ENCODE results near the gene RBBP8NL. TPM values are rescaled to one million over a fixed set of nuclear protein-coding genes. Genes with fewer than 3 reads are reported as not detected.

The RBBP8NL gene
- total and polyA plus RNA-seq, 9 of the 15 experiments (the other 6 are each of a cell fraction or from before 2014, with no cell fraction given): not detected

- Histone ChIP-seq H3K79me2 (ENCODE audit: control insufficient read depth, insufficient read depth, low read length) (no peaks in the 10 kb centered on the region), H3K9me1 (ENCODE audit: control insufficient read depth, insufficient read depth, low read length) (no peaks in the 10 kb centered on the region), H3K27me3 (ENCODE audit: control insufficient read depth in 2 of 2, insufficient read depth in 2 of 2, low read length in 2 of 2) (peaks cover 5 to 36% of the 10 kb centered on the region in 2 experiments; a peak in 4 of 5 replicates), H3K4me2 (ENCODE audit: insufficient read depth, low read length) (no peak overlapping the region), H3K27ac (ENCODE audit: extremely low read depth, low read depth, low read length) (no peak overlapping the region), H3K9me3 (replicated peaks; ENCODE audit: control insufficient read depth, insufficient read depth, low read depth, low read length) (no peaks in the 10 kb centered on the region), H4K20me1 (replicated peaks; ENCODE audit: control insufficient read depth, insufficient read depth, low read length) (no peaks in the 10 kb centered on the region), H2AFZ (ENCODE audit: low read depth, low read length) (no peak overlapping the region), H3K4me3 (no peak overlapping the region), H3K4me1 (replicated peaks in 1 of 2; ENCODE audit: control insufficient read depth in 2 of 2, insufficient read depth in 2 of 2, low read length in 2 of 2) (peaks cover 12 to 78% of the 10 kb centered on the region in 2 experiments; a peak in 4 of 5 replicates), H3K9ac (ENCODE audit: insufficient read depth in 1 of 2, low read depth in 2 of 2, low read length in 2 of 2) (0 out of 4 replicates have a peak overlapping the region, but pooled peaks of 1 of the 2 experiments have one; percentile 31), H3K36me3 (ENCODE audit: control insufficient read depth, insufficient read depth, low read length) (no peaks in the 10 kb centered on the region)
- intact Hi-C loops (cut with micrococcal nuclease) (no loop called here), in situ Hi-C loops (cut with MboI) (no loop called here)
- peak; percentile 32 for ATAC-seq
- no TSS peak for BruUV-seq (replicated peaks)
- 10% methylated on average over 15 of the region's 18 CpGs for WGBS (ENCODE audit: insufficient coverage, low coverage, missing lambda C conversion rate)
- FAIRE-seq: no peak
- no peak for DNase-seq (ENCODE audit: extremely low read depth in 1 of 4, low spot score in 3 of 4)
- POLR2A ChIA-PET: no interaction called here
- peak; percentile 57; the same call in 1 of the 2 replicates for TF ChIP-seq BCOR (IDR thresholded peaks at IDR 0.05)
- TF ChIP-seq MCM5 (IDR thresholded peaks at IDR 0.05; ENCODE audit: low read depth): no peak
- TF ChIP-seq ZFX (CRISPR knock-in tag; IDR thresholded peaks at IDR 0.05): 0 out of 2 replicates have a peak, but pooled peaks have one; percentile 21
- TF ChIP-seq ZFP36 (IDR thresholded peaks at IDR 0.05; ENCODE audit: low read depth, low read length, partially characterized antibody): peak; percentile 91
- CTCF ChIA-PET (ENCODE audit: low intra/inter-chr PET ratio): no interaction called here
Observed at GRCh38 chr20:62452475-62453095, 25.2 kb upstream of the RBBP8NL start.

GRCh38 chr20:62451970-62452369 is 24.6 kb upstream of the RBBP8NL start:
- BruUV-seq (replicated peaks): no TSS peak
- no peak for DNase-seq (ENCODE audit: extremely low read depth in 1 of 4, low spot score in 3 of 4)
- 83% methylated on average over 1 of the region's 3 CpGs for WGBS (ENCODE audit: insufficient coverage, low coverage, missing lambda C conversion rate)
- H2AFZ ChIP-seq (ENCODE audit: low read depth, low read length): no peak overlapping the region
- no peaks in the 10 kb centered on the region for H3K9me3 ChIP-seq (replicated peaks; ENCODE audit: control insufficient read depth, insufficient read depth, low read depth, low read length)
- H3K9ac ChIP-seq (ENCODE audit: insufficient read depth in 1 of 2, low read depth in 2 of 2, low read length in 2 of 2): no peak overlapping the region
- H3K4me2 ChIP-seq (ENCODE audit: insufficient read depth, low read length): no peak overlapping the region
- in situ Hi-C loops (cut with MboI) (no loop called here), intact Hi-C loops (cut with micrococcal nuclease) (no loop called here)
- H3K36me3 ChIP-seq (ENCODE audit: control insufficient read depth, insufficient read depth, low read length): no peaks in the 10 kb centered on the region
- H3K4me1 ChIP-seq (replicated peaks in 1 of 2; ENCODE audit: control insufficient read depth in 2 of 2, insufficient read depth in 2 of 2, low read length in 2 of 2): peaks cover 14 to 80% of the 10 kb centered on the region in 2 experiments; a peak in 4 of 5 replicates
- H3K27ac ChIP-seq (ENCODE audit: extremely low read depth, low read depth, low read length): no peak overlapping the region
- no peak overlapping the region for H3K4me3 ChIP-seq
- H3K9me1 ChIP-seq (ENCODE audit: control insufficient read depth, insufficient read depth, low read length): no peaks in the 10 kb centered on the region
- no peak for ATAC-seq
- peaks cover 5 to 35% of the 10 kb centered on the region in 2 experiments; a peak in 4 of 5 replicates for H3K27me3 ChIP-seq (ENCODE audit: control insufficient read depth in 2 of 2, insufficient read depth in 2 of 2, low read length in 2 of 2)
- ChIA-PET CTCF (ENCODE audit: low intra/inter-chr PET ratio) (no interaction called here), POLR2A (no interaction called here)
- no peak for FAIRE-seq
- H3K79me2 ChIP-seq (ENCODE audit: control insufficient read depth, insufficient read depth, low read length): no peaks in the 10 kb centered on the region
- no peaks in the 10 kb centered on the region for H4K20me1 ChIP-seq (replicated peaks; ENCODE audit: control insufficient read depth, insufficient read depth, low read length)
- TF ChIP-seq OTX1 (CRISPR knock-in tag; IDR thresholded peaks at IDR 0.05): 0 out of 2 replicates have a peak, but pooled peaks have one; percentile 68
- TF ChIP-seq ELF4 (CRISPR knock-in tag; IDR thresholded peaks at IDR 0.05): peak; percentile 67; the same call in 1 of the 2 replicates
- TF ChIP-seq CBX1 (IDR thresholded peaks at IDR 0.05; ENCODE audit: low read depth): no peak
- no peak for TF ChIP-seq TEAD4 (IDR thresholded peaks at IDR 0.05; ENCODE audit: low read length)
- TF ChIP-seq TEAD4 (CRISPR knock-in tag; IDR thresholded peaks at IDR 0.05; ENCODE audit: borderline replicate concordance): no peak
- peak; percentile 87 for TF ChIP-seq ZNF512 (tag; IDR thresholded peaks at IDR 0.05)
- TF ChIP-seq YY1 (IDR thresholded peaks at IDR 0.05; ENCODE audit: borderline replicate concordance in 1 of 3, control insufficient read depth in 1 of 3, extremely low read depth in 1 of 3, insufficient read depth in 3 of 3, insufficient read length in 1 of 3, insufficient replicate concordance in 2 of 3, low read depth in 1 of 3, low read length in 2 of 3): no peak
- TF ChIP-seq ZNF584 (CRISPR knock-in tag; IDR thresholded peaks at IDR 0.05; ENCODE audit: low read depth): no peak
- TF ChIP-seq RBM15 (IDR thresholded peaks at IDR 0.05; ENCODE audit: insufficient read depth, low read length): no peak
- TF ChIP-seq ZFX (CRISPR knock-in tag; IDR thresholded peaks at IDR 0.05): no peak
- no peak for TF ChIP-seq TCFL5 (CRISPR knock-in tag; conservative IDR thresholded peaks at IDR 0.05)
- no peak for TF ChIP-seq ZNF174 (CRISPR knock-in tag; IDR thresholded peaks at IDR 0.05)

Measured in K562 (cell line).